ENCODE measurements around the gene FBXL17.
A peak's percentile ranks its signal among the peaks of the same experiment; 100 is the strongest.
"Not testable (repeated sequence)": the region's sequence is repeated elsewhere in the genome, so short reads cannot be mapped to it uniquely, and the experiment has no call there.

Gene FBXL17

GRCh38 chr5:108311682-108312081 lies 70.2 kb downstream of the FBXL17 start:
- no peak for DNase-seq (ENCODE audit: low spot score)

GRCh38 chr5:108303611-108304010 lies 78.3 kb downstream of the FBXL17 start:
- no peak for DNase-seq (ENCODE audit: low spot score)

DNA sequence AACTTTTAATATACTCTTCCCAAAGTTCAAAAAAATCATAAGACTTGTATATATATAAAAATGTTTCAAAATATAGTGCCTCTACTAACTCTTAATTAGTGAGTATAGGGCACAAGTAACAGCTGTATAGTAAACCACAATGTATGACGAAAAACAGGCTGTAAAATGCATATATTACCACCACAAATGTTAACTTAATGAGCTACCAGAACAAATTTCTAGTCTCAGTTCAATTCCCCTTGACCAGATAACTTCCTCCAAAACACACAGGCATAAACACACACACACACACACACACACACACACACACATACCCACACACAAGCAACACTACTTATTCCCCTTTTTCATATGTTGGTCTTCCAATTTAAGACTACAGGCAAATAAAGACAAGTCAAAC lies 78.8 kb downstream of the FBXL17 start:
- no peak for DNase-seq (ENCODE audit: low spot score)

DNA sequence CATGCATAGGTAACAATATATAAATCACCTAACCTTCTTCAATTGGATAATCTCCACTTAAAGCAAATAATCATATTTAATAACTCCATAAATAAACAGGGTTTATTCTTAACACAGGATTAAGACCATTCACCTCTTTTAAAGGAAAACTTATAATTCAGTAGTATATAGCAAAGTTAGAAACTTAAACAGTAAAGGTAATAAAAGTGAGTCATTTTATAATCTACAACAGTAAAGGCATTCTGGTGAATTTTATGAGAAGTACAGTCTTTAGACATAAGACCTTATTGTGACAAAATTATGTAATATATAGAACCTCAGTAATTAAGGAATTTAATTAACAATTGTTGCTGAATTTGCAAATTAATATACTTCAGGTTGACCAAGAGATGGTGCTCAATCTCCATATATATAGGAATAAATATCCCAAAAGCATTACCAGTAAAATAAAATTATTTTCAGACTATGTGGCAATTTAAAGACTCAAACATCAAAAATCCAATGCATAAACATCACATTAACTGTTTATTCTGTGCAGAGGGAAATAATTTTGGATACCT lies 84.8 kb downstream of the FBXL17 start:
- no peak for DNase-seq (ENCODE audit: low spot score)

DNA sequence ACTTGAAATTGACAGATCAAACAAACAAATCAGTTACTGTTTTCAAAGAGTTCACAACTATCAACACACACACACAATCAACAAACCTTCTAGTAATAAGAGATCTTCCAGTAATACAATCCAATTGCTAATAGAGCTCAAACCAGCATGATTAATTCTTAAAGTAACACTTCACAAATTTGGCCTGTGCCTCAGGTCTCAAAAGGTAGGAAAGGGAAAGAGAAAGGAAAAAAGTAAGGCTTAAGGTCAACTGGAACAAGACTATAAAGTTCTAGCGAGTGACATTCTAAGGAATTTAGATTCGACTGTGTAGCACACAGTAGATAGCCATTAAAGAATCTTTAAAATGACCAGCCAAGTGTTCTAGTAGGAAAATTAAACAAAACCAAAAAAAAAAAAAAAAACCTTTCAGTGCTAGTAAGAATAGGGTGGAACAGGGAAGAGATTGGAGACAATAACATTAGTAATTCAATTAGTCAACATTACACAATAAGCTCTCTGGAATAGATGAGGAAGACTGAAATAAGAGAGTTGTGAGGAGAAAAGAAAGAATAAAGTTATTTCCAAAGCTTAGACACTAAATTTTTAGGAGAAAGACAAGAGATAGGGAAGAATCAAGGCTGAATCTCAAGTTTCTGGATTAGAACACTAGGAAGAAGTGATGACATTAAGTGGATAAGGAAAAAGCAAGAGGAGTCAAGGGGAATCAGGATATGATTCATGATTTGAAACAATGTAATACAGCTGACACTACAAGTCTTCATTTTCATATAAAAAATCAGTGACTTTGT lies 86.1 kb downstream of the FBXL17 start:
- no peak for DNase-seq (ENCODE audit: low spot score)

DNA sequence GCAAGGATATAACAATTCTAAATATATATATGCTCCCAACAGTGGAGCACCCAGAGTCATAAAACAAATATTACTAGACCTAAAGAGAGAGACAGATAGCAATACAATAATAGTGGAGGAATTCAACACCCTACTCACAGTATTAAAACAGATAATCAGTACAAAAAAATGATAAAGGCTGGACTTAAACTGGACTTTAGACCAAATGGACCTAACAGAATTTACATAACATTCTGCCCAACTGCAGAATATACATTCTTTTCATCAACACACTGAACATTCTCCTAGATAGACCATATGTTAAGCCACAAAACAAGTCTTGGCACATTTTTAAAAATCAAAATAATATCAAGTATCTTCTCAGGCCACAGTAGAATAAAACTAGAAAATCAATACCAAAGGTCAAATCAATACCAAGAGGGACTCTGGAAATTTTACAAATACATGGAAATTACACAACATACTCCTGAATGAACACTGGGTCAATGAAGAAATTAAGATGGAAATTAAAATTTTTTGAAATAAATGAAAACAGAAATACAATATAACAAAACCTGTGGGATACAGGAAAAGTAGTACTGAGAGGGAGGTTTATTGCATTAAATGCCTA lies 100.8 kb downstream of the FBXL17 start:
- no peak for DNase-seq (ENCODE audit: low spot score)

DNA sequence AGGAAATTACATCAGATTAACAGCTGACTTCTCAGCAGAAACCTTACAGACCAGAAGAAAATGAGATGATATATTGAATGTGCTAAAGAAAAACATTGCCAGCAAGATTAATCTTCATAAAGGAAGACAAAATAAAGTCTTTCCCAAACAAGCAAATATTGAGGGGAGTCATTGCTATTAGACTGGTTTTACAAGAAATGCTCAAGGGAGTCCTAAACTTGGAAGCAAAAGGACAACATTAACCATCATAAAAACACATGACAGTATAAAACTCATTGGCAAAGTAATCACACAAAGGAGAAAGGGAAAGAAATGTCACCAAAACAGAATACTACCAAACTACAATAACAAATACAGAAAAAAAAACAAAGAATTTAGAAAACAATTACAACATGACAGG lies 101.7 kb downstream of the FBXL17 start:
- DNase-seq (ENCODE audit: low spot score): no peak

DNA sequence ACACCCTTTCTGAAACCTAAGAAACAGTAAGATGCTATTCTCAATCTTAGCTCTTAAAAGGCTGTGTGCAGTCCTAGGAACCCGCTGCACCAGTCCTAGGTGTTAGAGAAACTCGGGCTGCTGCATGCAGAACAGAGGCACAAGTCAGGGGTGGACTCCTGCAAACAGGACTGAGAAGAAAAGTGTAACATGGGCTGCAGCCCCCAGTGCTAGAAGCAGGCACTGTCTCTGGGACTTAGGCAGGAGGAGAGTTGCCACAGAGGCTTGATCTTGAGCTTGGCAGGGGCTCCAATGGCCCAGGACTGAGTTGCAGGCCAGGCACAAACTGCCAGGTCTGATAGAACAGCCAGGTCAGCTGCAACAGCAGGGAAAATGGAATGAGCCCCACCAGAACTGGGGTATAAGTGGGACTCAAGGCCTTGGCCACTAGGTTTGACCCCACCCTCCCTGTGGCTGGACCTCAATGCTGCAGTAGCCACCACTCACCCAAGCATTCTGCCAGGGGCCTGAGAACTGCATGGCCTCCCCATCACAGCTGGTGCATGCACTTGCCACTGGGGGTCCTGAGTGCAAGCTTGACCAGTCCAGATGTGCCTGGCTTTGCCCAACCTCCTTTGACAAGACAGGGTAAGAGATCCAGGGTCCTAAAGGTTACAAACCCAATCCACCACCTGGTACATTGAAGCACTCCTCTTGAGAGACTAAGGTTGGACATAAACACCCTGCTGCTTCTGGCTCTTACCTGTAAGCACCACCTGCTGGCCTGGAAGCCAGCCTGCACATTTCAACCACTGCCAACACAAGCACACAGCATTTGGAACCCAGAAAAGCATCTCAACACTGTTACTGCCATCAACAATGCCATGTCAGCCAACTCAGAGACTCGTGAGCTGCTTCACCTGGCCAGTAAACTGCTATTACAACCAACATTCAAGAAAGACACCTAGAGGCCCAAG lies 103.3 kb downstream of the FBXL17 start:
- no peak for DNase-seq (ENCODE audit: low spot score)

- DNase-seq (ENCODE audit: low spot score): no peak
Observed at GRCh38 chr5:108276187-108277050, 105.5 kb downstream of the FBXL17 start.

GRCh38 chr5:108274080-108274479 lies 107.8 kb downstream of the FBXL17 start:
- DNase-seq (ENCODE audit: low spot score): not testable (repeated sequence)

DNA sequence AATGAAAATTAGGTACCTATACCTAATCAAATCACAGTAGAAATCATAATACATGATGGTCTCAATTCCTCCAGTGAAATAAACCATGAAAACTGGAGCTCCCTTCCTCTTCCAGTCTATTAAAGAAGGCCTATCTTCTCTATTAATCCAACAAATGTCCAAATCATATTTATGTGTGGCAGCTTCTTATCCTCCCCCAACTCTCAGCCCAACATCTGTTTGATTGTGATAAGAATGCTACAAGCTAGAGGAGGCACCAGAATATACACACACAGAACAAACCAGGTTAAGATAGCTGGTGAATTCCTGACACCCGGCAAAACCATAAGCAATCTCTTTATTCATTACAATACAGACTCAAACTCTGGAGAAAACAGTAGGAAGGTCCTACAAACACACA lies 110.8 kb downstream of the FBXL17 start:
- no peak for DNase-seq (ENCODE audit: low spot score)

GRCh38 chr5:108266242-108266641 lies 115.7 kb downstream of the FBXL17 start:
- peak; percentile 1 for DNase-seq (ENCODE audit: low spot score)

- DNase-seq (ENCODE audit: low spot score): no peak
Observed at GRCh38 chr5:108264533-108264932, 117.4 kb downstream of the FBXL17 start.

GRCh38 chr5:108263338-108263737 lies 118.6 kb downstream of the FBXL17 start:
- no peak for DNase-seq (ENCODE audit: low spot score)

DNA sequence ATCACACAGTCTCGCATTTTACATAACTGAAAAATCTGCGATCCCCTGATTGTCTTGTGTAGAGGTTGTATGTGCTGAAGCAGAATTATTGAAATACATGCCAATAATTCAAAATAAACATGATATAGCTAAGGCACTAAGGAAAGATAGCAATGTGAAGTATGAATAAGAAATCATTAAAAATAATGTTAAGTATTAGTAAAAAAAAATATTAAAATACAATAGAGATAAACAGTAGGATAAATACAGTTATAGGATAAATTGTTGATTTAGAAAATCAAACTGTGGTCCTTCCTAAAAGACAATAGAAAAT lies 121.1 kb downstream of the FBXL17 start:
- no peak for DNase-seq (ENCODE audit: low spot score)

GRCh38 chr5:108260117-108260857 lies 121.6 kb downstream of the FBXL17 start:
- peak; percentile 45 for DNase-seq (ENCODE audit: low spot score)

DNA sequence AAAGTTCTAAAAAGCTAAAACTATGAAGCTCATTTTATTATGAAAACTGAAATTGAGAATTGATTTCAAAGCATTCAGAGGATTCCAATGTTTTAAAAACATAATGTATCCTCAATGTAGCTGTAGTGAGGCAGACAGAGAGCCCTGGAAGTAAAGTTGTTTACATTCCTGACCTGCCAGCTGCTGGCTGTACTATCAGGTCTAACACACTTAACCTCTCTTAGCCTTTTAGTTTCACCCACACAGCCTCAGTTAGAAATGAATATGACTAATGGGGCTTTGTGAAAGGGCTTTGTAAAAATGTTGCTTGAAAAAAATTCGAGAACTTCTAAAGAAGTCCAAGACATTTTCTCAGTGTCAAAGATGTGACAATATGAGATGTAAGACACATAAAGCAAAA lies 122.6 kb downstream of the FBXL17 start:
- DNase-seq (ENCODE audit: low spot score): peak; percentile 2

DNA sequence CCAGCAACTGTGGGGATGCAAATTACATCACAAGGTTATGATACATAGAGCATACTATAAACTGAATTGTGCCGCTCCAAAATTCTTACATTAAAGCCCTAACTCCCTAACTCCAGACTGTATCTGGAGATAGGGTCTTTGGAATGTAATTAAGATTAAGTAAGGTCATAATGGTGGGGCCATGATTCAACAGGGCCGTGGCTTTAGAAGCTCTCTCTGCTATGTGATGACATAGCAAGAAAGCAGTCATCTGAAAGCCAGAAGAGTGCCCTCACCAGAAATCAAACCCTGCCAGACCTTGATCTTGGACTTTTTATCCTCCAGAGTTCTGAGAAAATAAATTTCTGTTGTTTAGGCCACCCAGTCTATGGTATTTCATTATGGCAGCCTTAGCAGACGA lies 123.9 kb downstream of the FBXL17 start:
- no peak for DNase-seq (ENCODE audit: low spot score)

GRCh38 chr5:108255468-108255867 lies 126.4 kb downstream of the FBXL17 start:
- no peak for DNase-seq (ENCODE audit: low spot score)

GRCh38 chr5:108251350-108251749 lies 130.5 kb downstream of the FBXL17 start:
- no peak for DNase-seq (ENCODE audit: low spot score)

Measured in COLO829 (cell line).